Measurements from ENCODE around the gene ABHD17A. TPM values are rescaled to one million over a fixed set of nuclear protein-coding genes. Genes with fewer than 3 reads are reported as not detected.
A peak's percentile ranks its signal among the peaks of the same experiment; 100 is the strongest.

ABHD17A gene
- total and polyA plus RNA-seq, 2 donors (not counting 1 experiment from before 2014, with no cell fraction given) = 63.1 to 134 TPM

DNA sequence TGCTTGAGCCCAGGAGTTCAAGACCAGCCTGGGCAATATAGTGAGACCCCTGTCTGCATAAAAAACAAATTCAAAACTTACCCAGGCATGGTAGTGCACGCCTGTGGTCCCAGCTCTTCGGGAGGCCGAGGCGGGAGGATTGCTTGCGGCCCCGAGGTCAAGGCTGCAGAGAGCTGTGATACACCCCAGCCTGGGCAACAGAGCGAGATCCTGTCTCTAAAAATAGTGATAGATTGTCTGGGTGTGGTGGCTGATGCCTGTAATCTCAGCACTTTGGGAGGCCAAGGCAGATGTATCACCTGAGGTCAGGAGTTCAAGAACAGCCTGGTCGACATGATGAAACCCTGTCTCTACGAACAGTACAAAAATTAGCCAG is 18.0 kb downstream of the ABHD17A start:
- H3K79me2 ChIP-seq (ENCODE audit: control insufficient read depth, insufficient read depth, low read length) = peaks cover 39% of the 10 kb centered on the region
- no peak for DNase-seq

DNA sequence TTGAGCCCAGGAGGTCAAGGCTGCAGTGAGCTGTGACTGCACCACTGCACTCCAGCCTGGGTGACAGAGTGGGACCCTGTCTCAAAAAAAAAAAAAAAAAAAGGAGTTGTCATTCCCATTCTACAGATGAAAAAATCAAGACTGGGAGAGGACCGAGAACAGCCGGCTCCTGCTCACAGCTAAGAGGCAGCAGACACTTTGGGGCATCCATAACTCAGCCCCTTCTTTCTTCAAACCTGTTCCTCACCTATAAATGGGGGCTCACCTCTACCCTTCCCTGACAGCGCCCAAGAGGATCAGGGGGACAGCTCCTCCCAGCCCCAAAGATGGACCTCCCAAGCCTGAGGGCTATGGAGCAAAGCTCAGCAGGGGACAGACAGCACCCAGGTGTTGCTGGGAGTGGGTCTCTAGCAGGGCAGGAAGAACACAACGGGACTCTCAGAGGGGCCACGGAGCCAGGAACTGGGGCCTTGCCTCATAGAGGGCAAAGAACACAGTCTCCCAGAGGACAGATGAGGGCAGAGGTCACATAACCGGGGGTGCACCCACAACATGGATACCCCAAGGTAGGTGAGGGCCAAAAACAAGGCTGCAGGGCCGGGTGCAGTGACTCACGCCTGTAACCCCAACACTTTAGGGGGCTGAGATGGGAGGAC is 18.5 kb downstream of the ABHD17A start:
- no peak overlapping the region for H3K9ac ChIP-seq (ENCODE audit: low read length)
- H3K4me2 ChIP-seq (replicated peaks; ENCODE audit: low read depth, low read length, poor library complexity, severe bottlenecking) = no peak overlapping the region
- CTCF ChIA-PET = interaction anchor here (0.7 to 3.1 kb wide), 4 partner anchors 8 to 1962 kb away, joined by 3 to 22 read pairs (median 10); no protein-coding TSS in a partner anchor
- H3K27ac Mint-ChIP-seq = peak overlapping the region; percentile 53
- ATAC-seq (ENCODE audit: low read depth) (no peak), DNase-seq (no peak)
- TF ChIP-seq, protein P1, sequence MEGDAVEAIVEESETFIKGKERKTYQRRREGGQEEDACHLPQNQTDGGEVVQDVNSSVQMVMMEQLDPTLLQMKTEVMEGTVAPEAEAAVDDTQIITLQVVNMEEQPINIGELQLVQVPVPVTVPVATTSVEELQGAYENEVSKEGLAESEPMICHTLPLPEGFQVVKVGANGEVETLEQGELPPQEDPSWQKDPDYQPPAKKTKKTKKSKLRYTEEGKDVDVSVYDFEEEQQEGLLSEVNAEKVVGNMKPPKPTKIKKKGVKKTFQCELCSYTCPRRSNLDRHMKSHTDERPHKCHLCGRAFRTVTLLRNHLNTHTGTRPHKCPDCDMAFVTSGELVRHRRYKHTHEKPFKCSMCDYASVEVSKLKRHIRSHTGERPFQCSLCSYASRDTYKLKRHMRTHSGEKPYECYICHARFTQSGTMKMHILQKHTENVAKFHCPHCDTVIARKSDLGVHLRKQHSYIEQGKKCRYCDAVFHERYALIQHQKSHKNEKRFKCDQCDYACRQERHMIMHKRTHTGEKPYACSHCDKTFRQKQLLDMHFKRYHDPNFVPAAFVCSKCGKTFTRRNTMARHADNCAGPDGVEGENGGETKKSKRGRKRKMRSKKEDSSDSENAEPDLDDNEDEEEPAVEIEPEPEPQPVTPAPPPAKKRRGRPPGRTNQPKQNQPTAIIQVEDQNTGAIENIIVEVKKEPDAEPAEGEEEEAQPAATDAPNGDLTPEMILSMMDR (IDR thresholded peaks at IDR 0.05) = no peak
- TF ChIP-seq EZH2 (IDR thresholded peaks at IDR 0.05; ENCODE audit: borderline replicate concordance, insufficient read depth, low read depth, low read length, poor library complexity, severe bottlenecking) = no peak
- no peaks in the 10 kb centered on the region for H3K27me3 ChIP-seq (replicated peaks in 1 of 4; ENCODE audit: control extremely low read depth in 1 of 4, control insufficient read depth in 3 of 4, insufficient read depth in 4 of 4, low read length in 3 of 4)
- no peaks in the 10 kb centered on the region for H3K9me3 Mint-ChIP-seq (ENCODE audit: insufficient read depth)
- no peak overlapping the region for H3K27ac ChIP-seq (ENCODE audit: low read length in 2 of 2)
- WGBS (ENCODE audit: insufficient coverage) = 92% methylated on average over 6 of the region's 8 CpGs
- peaks cover 10 to 15% of the 10 kb centered on the region in 2 donors for H3K4me1 ChIP-seq (ENCODE audit: control insufficient read depth in 2 of 2, insufficient read depth in 2 of 2, low read length in 2 of 2)
- peaks cover 12% of the 10 kb centered on the region for H3K4me1 Mint-ChIP-seq
- H4K20me1 ChIP-seq (ENCODE audit: control insufficient read depth, insufficient read depth, low read length, poor library complexity, severe bottlenecking) = peaks cover 17% of the 10 kb centered on the region
- H2AFZ ChIP-seq (ENCODE audit: insufficient read depth, low read depth, low read length, poor library complexity, severe bottlenecking) = no peak overlapping the region
- H3K36me3 ChIP-seq (replicated peaks in 1 of 2; ENCODE audit: control extremely low read depth in 1 of 2, control insufficient read depth in 1 of 2, extremely low read depth in 1 of 2, insufficient read depth in 2 of 2, low read length in 1 of 2) = peaks cover 0 to 8% of the 10 kb centered on the region in 2 experiments
- intact Hi-C loops (cut with micrococcal nuclease) = no loop called here
- POLR2A ChIA-PET = interaction anchor here (0.6 kb wide), 1 partner anchor 97 kb away, joined by 4 read pairs; no protein-coding TSS in a partner anchor
- no peaks in the 10 kb centered on the region for H3K9me3 ChIP-seq (ENCODE audit: control extremely low read depth in 1 of 3, control insufficient read depth in 2 of 3, insufficient read depth in 1 of 3, low read length in 2 of 3)
- no peaks in the 10 kb centered on the region for H3K27me3 Mint-ChIP-seq
- peaks cover 39% of the 10 kb centered on the region for H3K79me2 ChIP-seq (ENCODE audit: control insufficient read depth, insufficient read depth, low read length)
- H3K4me3 ChIP-seq (ENCODE audit: control extremely low read depth in 1 of 5, extremely low read depth in 1 of 5, insufficient read depth in 1 of 5, low read depth in 2 of 5, low read length in 4 of 5) = no peak overlapping the region
- no peak overlapping the region for H3K4me3 Mint-ChIP-seq

More for the DNA sequence above, 18.0 kb downstream of the ABHD17A start:
- no peaks in the 10 kb centered on the region for H3K27me3 Mint-ChIP-seq
- peaks cover 7% of the 10 kb centered on the region for H3K4me1 Mint-ChIP-seq
- Histone ChIP-seq H3K27ac (ENCODE audit: low read length in 2 of 2) (no peak overlapping the region), H3K4me1 (ENCODE audit: control insufficient read depth in 2 of 2, insufficient read depth in 2 of 2, low read length in 2 of 2) (peaks cover 8 to 11% of the 10 kb centered on the region in 2 donors), H3K4me3 (ENCODE audit: control extremely low read depth in 1 of 5, extremely low read depth in 1 of 5, insufficient read depth in 1 of 5, low read depth in 2 of 5, low read length in 4 of 5) (no peak overlapping the region), H2AFZ (ENCODE audit: insufficient read depth, low read depth, low read length, poor library complexity, severe bottlenecking) (no peak overlapping the region), H3K9me3 (ENCODE audit: control extremely low read depth in 1 of 3, control insufficient read depth in 2 of 3, insufficient read depth in 1 of 3, low read length in 2 of 3) (no peaks in the 10 kb centered on the region), H3K36me3 (replicated peaks in 1 of 2; ENCODE audit: control extremely low read depth in 1 of 2, control insufficient read depth in 1 of 2, extremely low read depth in 1 of 2, insufficient read depth in 2 of 2, low read length in 1 of 2) (peaks cover 0 to 10% of the 10 kb centered on the region in 2 experiments), H3K4me2 (replicated peaks; ENCODE audit: low read depth, low read length, poor library complexity, severe bottlenecking) (no peak overlapping the region), H3K9ac (ENCODE audit: low read length) (no peak overlapping the region), H3K27me3 (replicated peaks in 1 of 4; ENCODE audit: control extremely low read depth in 1 of 4, control insufficient read depth in 3 of 4, insufficient read depth in 4 of 4, low read length in 3 of 4) (no peaks in the 10 kb centered on the region), H4K20me1 (ENCODE audit: control insufficient read depth, insufficient read depth, low read length, poor library complexity, severe bottlenecking) (peaks cover 17% of the 10 kb centered on the region)
- peak overlapping the region; percentile 41 for H3K27ac Mint-ChIP-seq
- no peak for TF ChIP-seq EZH2 (IDR thresholded peaks at IDR 0.05; ENCODE audit: borderline replicate concordance, insufficient read depth, low read depth, low read length, poor library complexity, severe bottlenecking)
- TF ChIP-seq, protein P1 (IDR thresholded peaks at IDR 0.05) = no peak
- WGBS (ENCODE audit: insufficient coverage) = 95% methylated on average over 4 of the region's 9 CpGs
- intact Hi-C loops (cut with micrococcal nuclease) = no loop called here
- ChIA-PET CTCF (interaction anchor here (1.4 kb wide), 1 partner anchor 8 kb away, joined by 5 read pairs; no protein-coding TSS in a partner anchor), POLR2A (interaction anchor here (0.6 kb wide), 1 partner anchor 96 kb away, joined by 4 read pairs; no protein-coding TSS in a partner anchor)
- ATAC-seq (ENCODE audit: low read depth) = no peak
- H3K9me3 Mint-ChIP-seq (ENCODE audit: insufficient read depth) = no peaks in the 10 kb centered on the region
- no peak overlapping the region for H3K4me3 Mint-ChIP-seq

All from B cell (primary cell).